ENCODE results near the gene PARD6A. TPM values are rescaled to one million over a fixed set of nuclear protein-coding genes. Genes with fewer than 3 reads are reported as not detected.

The PARD6A gene
- total and polyA plus RNA-seq, 9 donors, result 0.53 to 12.9 (median 4.7) TPM

GRCh38 chr16:67694611-67695010 lies 33.9 kb downstream of the PARD6A start:
- DNase-seq, result no peak
- Histone ChIP-seq H3K27ac (no peak overlapping the region), H3K4me1 (ENCODE audit: insufficient read depth) (no peaks in the 10 kb centered on the region), H3K36me3 (no peaks in the 10 kb centered on the region), H3K27me3 (no peaks in the 10 kb centered on the region), H3K4me3 (no peak overlapping the region), H3K9me3 (no peaks in the 10 kb centered on the region)
- intact Hi-C loops (cut with DNase I), result no loop called here
- 66 to 84% (median 73%) methylated on average over 2 of the region's 2 CpGs for whole genome bisulfite sequencing, 3 donors
- no peak for TF ChIP-seq POLR2A (IDR thresholded peaks at IDR 0.05)
- TF ChIP-seq CTCF (IDR thresholded peaks at IDR 0.05), result no peak
- TF ChIP-seq EP300 (IDR thresholded peaks at IDR 0.05), result no peak

GRCh38 chr16:67697422-67698185 lies 36.8 kb downstream of the PARD6A start:
- no peak for DNase-seq
- H3K4me3 ChIP-seq, result no peak overlapping the region
- WGBS, 3 donors, result 89 to 96% (median 95%) methylated on average over 4 of the region's 4 CpGs

GRCh38 chr16:67699265-67699664 lies 38.5 kb downstream of the PARD6A start:
- H3K27me3 ChIP-seq, result no peaks in the 10 kb centered on the region
- intact Hi-C loops (cut with DNase I), result no loop called here
- no peaks in the 10 kb centered on the region for H3K36me3 ChIP-seq
- no peak for DNase-seq
- no peaks in the 10 kb centered on the region for H3K9me3 ChIP-seq
- TF ChIP-seq POLR2A (IDR thresholded peaks at IDR 0.05) (no peak), CTCF (IDR thresholded peaks at IDR 0.05) (no peak)
- H3K27ac ChIP-seq, result no peak overlapping the region
- WGBS, 3 donors, result 96 to 100% (median 97%) methylated on average over 7 of the region's 7 CpGs
- H3K4me1 ChIP-seq (ENCODE audit: insufficient read depth), result no peaks in the 10 kb centered on the region
- H3K4me3 ChIP-seq, result no peak overlapping the region

More at GRCh38 chr16:67697422-67698185, 36.8 kb downstream of the PARD6A start:
- no peaks in the 10 kb centered on the region for H3K9me3 ChIP-seq
- no peak overlapping the region for H3K27ac ChIP-seq
- no peaks in the 10 kb centered on the region for H3K36me3 ChIP-seq
- no peaks in the 10 kb centered on the region for H3K4me1 ChIP-seq (ENCODE audit: insufficient read depth)
- no peak for TF ChIP-seq EP300 (IDR thresholded peaks at IDR 0.05)
- no peak for TF ChIP-seq CTCF (IDR thresholded peaks at IDR 0.05)
- TF ChIP-seq POLR2A (IDR thresholded peaks at IDR 0.05), result no peak
- H3K27me3 ChIP-seq, result no peaks in the 10 kb centered on the region
- intact Hi-C loops (cut with DNase I), result no loop called here

- TF ChIP-seq POLR2A (IDR thresholded peaks at IDR 0.05) (no peak), CTCF (IDR thresholded peaks at IDR 0.05) (no peak), EP300 (IDR thresholded peaks at IDR 0.05) (no peak)
- Histone ChIP-seq H3K36me3 (no peaks in the 10 kb centered on the region), H3K27ac (no peak overlapping the region), H3K4me1 (ENCODE audit: insufficient read depth) (no peaks in the 10 kb centered on the region), H3K4me3 (no peak overlapping the region), H3K9me3 (no peaks in the 10 kb centered on the region), H3K27me3 (no peaks in the 10 kb centered on the region)
- intact Hi-C loops (cut with DNase I), result no loop called here
- 89 to 95% (median 91%) methylated on average over 1 of the region's 1 CpG for WGBS, 3 donors
- DNase-seq, result no peak
These were observed 40.7 kb downstream of the PARD6A start for GRCh38 chr16:67701420-67701819.

Data from ovary (tissue), 9 donors.